Right lobe of liver (tissue), 4 donors: ENCODE data around the gene PRKAR1A.

Source experiments
- POLR2A ChIP-seq: fragments of 450-650 bp; IDR thresholded peaks from one replicate; pipeline ENCODE4 v1.6.1; 2017; ENCODE audit warnings: antibody characterized with exemption, mild to moderate bottlenecking
- TF ChIP-seq, protein P1 (sequence below), 4 donors: fragments of 200-600 bp in 3 of 4; fragments of 450-650 bp in 1 of 4; IDR thresholded peaks; one replicate each; pipeline versions ENCODE4 v1.5.1 to v1.8.0; 2016 to 2022; ENCODE audit warnings: antibody characterized with exemption in 4 of 4, mild to moderate bottlenecking in 2 of 4
- donor health status: DM: no; HTN: no; CAD: no.
- donor health status: DM: no; HTN: no; CAD: no.
- donor health status: DM: no; HTN: yes; CAD: no.

DNA sequence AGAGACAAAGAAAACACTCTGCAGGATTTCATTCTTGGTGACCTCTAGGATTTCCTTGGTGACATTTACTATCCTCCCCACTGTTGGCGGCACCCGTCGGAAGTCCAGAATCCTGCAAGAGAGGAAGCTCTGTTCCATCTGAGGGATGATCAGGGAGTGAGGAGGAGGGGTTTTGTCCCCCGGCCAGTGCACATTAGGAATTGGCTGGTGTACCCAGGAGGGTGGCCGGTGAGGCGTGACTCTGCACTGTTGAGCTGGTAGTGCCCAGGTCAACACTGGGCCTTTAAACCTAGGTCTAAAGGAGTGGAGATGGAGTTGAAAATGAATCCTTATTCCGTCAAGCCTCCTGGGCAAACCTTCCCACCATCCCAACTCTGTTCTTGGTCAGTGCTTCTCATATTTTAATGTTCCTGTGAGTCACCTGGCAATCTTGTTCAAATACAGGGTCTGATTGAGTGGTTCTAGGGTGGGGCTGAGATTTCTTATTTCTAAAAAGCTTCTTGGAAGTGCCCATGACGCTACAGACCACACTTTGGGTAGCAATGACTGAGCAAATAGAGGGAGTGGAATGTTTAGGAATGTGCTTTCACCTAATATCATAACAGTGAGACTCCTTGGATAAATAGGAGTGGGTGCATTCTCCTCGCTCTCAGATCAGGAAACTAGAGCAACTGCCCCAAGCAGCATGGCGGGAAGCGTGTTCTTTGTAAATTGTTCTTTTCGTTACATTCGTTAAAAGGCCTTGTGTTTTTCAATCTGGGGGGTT is 30.7 kb downstream of the PRKAR1A start:
- TF ChIP-seq, protein P1, sequence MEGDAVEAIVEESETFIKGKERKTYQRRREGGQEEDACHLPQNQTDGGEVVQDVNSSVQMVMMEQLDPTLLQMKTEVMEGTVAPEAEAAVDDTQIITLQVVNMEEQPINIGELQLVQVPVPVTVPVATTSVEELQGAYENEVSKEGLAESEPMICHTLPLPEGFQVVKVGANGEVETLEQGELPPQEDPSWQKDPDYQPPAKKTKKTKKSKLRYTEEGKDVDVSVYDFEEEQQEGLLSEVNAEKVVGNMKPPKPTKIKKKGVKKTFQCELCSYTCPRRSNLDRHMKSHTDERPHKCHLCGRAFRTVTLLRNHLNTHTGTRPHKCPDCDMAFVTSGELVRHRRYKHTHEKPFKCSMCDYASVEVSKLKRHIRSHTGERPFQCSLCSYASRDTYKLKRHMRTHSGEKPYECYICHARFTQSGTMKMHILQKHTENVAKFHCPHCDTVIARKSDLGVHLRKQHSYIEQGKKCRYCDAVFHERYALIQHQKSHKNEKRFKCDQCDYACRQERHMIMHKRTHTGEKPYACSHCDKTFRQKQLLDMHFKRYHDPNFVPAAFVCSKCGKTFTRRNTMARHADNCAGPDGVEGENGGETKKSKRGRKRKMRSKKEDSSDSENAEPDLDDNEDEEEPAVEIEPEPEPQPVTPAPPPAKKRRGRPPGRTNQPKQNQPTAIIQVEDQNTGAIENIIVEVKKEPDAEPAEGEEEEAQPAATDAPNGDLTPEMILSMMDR (IDR thresholded peaks at IDR 0.05), result no peak
- TF ChIP-seq POLR2A, result no peak
